NCI-H128 (cell line): ENCODE results near the gene PPIE.

Experiments
- DNase-seq: peaks from one replicate; lab custom pipeline; 2025; ENCODE audit not compliant: unreplicated experiment; lab: John Stamatoyannopoulos, UW

PPIE gene

GRCh38 chr1:39738622-39739366 lies at the start of gene PPIE:
PPIE (plus strand) TSS chr1:39738882; CDS start chr1:39738901, 19 bp downstream.
- peak; percentile 42 for DNase-seq

GRCh38 chr1:39689214-39689613 lies 49.5 kb upstream of the PPIE start:
- DNase-seq = no peak

- no peak for DNase-seq
Measured at GRCh38 chr1:39689635-39690034, 49.0 kb upstream of the PPIE start.

- no peak for DNase-seq
Measured at GRCh38 chr1:39690225-39690624, 48.5 kb upstream of the PPIE start.

GRCh38 chr1:39690794-39691382 lies 47.8 kb upstream of the PPIE start:
- no peak for DNase-seq

- peak; percentile 89 for DNase-seq
Measured at GRCh38 chr1:39691383-39692151, 47.1 kb upstream of the PPIE start, which contains the start of gene HPCAL4. HPCAL4 (minus strand) TSS chr1:39691433; CDS start chr1:39684603, 6,830 bp downstream.

GRCh38 chr1:39692152-39693074 lies 46.3 kb upstream of the PPIE start:
- peak; percentile 22 for DNase-seq

GRCh38 chr1:39694026-39694425 lies 44.7 kb upstream of the PPIE start:
- DNase-seq = no peak

- DNase-seq = no peak
Measured at GRCh38 chr1:39695016-39695415, 43.7 kb upstream of the PPIE start.

GRCh38 chr1:39696448-39696847 lies 42.2 kb upstream of the PPIE start:
- DNase-seq = no peak

- no peak for DNase-seq
Measured at GRCh38 chr1:39698568-39698967, 40.1 kb upstream of the PPIE start.

GRCh38 chr1:39699419-39699818 lies 39.3 kb upstream of the PPIE start:
- DNase-seq = no peak

GRCh38 chr1:39700348-39700747 lies 38.3 kb upstream of the PPIE start:
- no peak for DNase-seq

GRCh38 chr1:39701049-39701439 lies 37.6 kb upstream of the PPIE start:
- no peak for DNase-seq

- DNase-seq = no peak
Measured at GRCh38 chr1:39704757-39705156, 33.9 kb upstream of the PPIE start.

GRCh38 chr1:39707506-39707905 lies 31.2 kb upstream of the PPIE start:
- no peak for DNase-seq

- DNase-seq = no peak
Measured at GRCh38 chr1:39711104-39711965, 27.3 kb upstream of the PPIE start.

GRCh38 chr1:39711966-39712340 lies 26.7 kb upstream of the PPIE start:
- DNase-seq = no peak

GRCh38 chr1:39713557-39713956 lies 25.1 kb upstream of the PPIE start:
- no peak for DNase-seq

- no peak for DNase-seq
Measured at GRCh38 chr1:39717809-39718208, 20.9 kb upstream of the PPIE start.
